Stimulated activated CD4-positive, alpha-beta T cell treated with anti-CD3 and anti-CD28 coated beads, Interleukin-1b, Interleukin-23, amount 100 ng/mL, for 24 hours (primary cell): ENCODE results near the gene SLC38A4.
"Not testable (repeated sequence)": the region's sequence is repeated elsewhere in the genome, so short reads cannot be mapped to it uniquely, and the experiment has no call there.

Experiments
- DNase-seq, 4 experiments: peaks; one replicate each; pipeline ENCODE4 v3.0.0-alpha.2; 2020; ENCODE audit warnings: low read depth in 4 of 4, low spot score in 1 of 4

The SLC38A4 gene

DNA sequence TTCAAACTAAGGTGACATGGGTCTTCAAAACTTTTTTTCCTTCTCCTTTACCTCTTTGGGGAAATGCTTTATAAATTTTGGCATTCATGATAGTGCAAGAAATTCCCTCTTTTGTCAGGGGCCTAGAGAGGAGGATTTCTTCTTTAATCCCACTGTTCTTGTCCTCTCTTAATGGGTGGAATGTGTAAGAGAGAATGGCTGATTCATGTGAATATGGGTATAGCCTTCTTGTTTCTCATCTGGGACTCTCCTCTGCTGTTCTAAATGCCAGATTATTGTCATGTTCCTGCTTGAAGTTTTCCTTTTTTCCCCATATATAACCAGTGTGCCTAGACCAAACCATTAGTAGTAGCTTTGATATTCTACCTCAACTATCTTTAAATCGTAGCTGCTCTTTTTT is 46.7 kb downstream of the SLC38A4 start:
- DNase-seq, result no peak

DNA sequence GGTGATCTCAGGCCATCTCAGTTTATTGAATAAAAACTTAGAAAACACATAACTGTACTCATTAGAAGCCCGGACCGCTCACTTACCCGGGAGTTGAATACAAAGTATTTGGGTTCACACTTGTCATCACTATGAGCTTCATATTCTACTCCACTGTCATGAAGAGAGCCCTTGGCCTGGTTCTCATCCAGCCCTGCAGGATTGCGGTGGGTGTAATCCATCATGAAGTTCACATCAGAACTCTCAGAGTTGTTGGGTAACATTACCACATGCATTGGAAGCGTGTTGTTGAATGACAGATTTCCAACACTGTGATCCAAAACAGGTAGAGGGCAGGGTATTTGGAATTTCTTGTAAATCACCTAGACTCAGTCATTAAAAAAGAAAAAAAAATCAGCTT is 47.4 kb downstream of the SLC38A4 start:
- DNase-seq, result no peak

DNA sequence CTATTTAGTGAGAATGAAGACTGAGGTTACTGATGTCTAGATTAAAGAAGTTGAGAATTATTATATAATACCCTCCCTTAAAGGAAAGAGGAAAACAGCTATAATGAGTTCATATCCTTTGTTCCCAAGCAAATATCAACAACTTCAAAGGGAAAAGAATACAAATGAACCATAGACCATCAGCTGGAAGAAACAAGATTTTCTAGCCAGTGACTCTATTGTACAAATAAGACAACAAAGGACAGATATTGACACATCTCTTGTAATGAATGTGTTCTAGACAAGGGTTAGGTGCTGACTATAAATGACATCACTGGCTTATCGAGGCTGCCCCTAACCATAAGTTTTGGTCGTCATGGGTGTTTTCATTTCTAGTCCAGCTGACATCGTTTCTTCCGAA is 48.2 kb downstream of the SLC38A4 start:
- DNase-seq, result no peak

DNA sequence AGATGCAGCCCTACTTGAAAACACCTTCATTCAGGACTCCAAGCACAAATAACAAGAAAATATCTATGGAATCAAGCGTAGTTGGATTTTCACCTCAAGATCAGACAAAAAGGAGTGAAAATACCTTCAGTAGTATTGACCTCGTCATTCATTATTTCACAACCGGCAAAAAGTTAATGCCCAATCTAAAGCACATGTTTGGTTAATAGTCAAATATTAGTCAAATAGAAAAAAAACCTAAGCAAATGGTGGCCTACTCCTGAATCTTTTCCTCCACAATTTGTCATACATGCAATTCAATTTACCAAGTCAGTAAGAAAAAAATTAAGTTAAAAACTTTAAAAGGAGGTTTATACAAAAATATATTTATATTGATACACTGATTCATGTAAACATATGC is 50.0 kb downstream of the SLC38A4 start:
- no peak for DNase-seq

DNA sequence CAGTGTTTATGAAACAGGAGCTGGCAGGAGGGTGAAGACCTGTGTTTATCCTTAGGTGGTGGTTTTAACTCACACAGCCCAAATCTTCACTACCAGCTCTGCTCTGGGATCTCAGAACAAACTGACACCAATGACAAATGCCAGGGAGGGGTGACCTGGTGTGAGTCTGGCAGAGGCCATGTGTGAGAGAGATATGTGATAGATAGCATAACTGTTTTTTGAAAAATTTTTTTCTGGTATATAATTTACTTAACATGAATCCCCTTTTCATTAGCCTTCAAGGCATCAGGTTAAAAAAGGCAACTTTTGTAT is 51.5 kb downstream of the SLC38A4 start:
- no peak for DNase-seq

DNA sequence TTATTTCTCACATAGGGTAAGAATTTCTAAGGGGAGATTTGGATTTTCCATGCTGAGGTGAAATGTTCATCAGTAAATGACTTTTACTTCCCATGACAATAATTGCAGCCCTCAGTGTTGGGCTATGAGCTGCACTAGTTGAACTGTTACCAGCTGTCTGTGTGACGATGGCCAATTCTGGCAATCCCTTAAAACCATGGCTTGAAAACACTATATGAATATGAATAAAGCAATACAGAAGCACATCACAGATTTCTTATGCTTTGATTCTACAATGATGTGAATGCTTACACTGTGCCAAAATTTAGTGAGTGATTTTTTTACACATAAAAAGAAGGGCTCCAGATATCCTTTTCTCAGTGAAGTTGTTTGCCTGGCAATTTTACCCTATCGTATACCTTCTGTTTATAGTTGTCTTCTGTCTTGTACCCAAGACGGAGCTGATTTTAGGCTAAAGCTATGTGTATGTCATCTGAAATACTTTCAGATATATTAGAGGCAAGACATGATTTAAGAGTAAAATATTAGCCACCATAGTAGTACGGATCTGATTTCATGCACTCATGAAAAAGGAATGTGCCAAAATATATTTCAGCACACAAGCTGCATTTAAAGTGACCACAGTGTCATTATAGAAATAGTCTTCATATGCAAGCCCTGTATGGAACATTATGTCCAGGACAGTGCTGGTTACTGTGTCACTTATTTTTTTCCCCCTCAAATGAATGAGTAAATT is 52.0 kb downstream of the SLC38A4 start:
- no peak for DNase-seq

DNA sequence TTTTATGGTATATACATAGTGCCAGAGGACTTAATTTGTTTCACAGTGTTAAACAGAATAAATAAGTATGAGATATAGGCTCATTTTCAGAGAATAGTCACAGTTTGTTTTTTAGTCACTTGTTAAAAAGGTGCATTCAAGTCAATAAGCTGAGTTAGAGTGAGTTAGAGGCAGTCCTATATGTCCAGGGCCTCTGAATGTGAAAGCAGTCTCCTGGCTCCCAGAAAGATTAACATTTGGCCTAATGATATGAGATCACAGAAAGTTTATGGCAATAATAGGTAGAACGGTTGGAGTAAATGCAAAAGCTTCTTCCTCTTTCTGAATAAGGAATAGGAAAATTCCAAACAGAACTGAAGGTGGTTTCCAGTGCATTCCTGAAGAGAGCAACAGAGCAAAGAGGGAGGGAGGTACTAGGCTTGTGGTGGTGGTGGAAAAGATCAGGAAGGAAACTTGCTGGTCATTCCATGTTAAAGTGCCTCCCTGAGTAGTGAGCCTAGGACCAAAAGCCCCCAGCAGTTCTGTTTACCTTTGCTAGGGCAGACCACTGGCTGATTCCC is 54.4 kb downstream of the SLC38A4 start:
- no peak for DNase-seq

DNA sequence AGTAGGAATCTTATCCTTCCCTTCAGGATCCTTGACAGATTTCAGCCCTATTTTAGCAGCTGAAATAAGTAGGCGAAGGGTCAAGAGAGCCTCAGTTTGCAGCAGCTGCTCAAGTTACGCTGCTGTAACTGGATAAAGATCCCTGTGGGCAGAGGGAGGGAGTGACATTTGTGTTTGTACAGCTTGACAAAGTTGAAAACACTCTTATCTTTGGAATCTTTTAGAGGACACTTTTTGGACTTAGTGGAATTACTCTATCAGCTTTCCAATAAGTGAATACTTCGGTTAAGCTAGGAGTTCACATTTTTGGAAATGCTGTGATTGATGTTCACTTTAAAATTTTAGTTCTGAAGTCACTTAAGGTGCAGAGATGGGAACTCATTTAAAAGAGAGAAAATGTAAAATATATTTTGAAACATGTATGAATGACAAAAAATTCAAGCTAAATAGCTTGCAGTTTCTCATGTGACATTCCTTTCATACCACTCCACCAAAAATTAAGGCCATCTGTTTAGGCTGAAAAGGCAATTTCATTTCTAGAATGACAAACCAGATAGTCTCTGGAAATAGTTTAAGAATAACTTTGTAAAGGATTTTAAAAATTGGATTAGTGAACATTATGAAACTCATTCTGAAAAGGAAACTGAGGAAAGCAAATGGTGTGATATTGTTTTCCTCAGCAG is 55.2 kb downstream of the SLC38A4 start:
- no peak for DNase-seq

DNA sequence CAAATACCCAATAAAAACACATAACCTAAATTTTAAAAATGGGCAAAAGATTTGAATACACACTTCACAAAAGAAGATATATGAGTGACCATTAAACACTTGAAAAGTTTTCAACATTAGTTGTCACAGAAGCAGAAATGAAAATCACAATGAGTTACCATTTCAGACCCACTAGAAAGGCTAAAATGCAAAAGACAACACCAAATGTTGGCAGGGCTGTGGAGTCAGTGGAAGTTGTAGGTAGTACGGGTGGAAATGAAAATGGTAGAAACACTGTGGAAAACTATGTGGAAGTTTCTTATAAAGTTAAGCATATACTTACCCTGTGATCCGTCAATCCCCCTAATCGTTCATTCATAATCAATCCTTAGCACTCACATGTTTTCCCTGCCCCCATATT is 61.8 kb downstream of the SLC38A4 start:
- DNase-seq, result no peak

DNA sequence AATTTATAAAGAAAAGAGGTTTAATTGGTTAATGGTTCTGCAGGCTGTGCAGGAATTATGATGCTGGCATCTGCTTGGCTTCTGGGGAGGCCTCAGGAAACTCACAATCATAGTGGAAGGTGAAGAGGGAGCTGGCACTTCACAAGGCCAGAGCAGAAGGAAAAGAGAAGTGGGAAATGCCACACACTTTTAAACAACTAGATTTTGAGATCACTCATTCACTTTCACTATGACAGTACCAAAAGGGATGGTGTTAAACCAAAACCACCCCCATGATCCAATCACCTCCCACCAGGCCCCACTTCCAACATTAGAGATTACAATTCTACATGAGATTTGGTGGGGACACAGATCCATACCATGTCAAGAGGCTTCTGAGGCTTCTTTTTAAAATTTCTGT is 62.6 kb downstream of the SLC38A4 start:
- peak in 1 of 4 experiments; percentile 7 for DNase-seq

DNA sequence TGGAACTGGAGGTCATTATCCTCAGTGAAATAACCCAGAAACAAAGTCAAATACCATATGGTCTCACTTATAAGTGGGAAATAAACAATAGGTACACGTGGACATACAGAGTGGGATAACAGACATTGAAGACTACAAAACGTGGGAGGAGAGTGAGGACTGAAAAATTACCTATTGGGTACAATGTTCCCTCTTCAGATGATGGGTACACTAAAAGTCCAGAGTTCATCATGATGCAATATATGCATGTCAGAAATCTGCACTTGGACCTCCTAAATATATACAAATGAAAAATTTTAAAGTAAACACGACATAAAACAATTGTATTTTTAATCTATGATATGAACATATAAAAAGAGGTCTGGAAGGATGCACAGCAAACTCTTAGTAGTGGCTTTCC is 71.2 kb downstream of the SLC38A4 start:
- no peak for DNase-seq

DNA sequence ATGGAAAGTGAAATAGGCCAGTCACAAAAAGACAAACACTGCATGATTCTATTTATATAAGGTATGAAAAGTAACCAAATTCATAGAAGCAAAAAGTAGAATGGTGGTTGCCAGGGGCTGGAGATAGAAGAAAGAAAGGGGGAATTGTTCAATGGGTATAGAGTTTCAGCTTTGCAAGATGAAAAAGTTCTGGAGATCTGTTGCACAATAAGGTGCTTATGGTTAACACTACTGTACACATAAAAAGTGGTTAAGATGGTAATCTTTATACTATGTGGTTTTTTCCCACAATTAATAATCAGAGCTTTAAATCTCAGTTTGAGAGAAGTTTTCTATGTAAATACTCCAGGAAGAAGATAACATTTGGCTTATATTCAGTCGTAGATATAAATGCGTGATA is 73.4 kb downstream of the SLC38A4 start:
- DNase-seq, result no peak

DNA sequence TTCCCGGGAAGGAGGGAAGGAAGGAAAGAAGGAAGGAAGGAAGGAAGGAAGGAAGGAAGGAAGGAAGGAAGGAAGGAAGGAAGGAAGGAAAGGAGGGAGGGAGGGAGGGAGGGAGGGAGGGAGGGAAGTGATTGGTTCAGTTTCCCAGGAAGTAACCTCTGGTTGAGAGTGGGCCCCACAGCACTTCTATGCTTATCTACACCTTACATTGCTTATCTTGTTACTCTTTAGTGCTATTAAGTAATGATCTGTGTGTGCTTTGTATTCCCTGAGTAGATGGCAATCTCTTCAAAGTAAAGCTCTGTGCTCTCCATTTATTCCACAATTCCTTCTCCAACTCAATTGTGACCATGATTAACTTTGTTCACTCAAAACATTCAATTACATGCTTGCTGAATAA is 74.6 kb downstream of the SLC38A4 start:
- DNase-seq, result no peak

DNA sequence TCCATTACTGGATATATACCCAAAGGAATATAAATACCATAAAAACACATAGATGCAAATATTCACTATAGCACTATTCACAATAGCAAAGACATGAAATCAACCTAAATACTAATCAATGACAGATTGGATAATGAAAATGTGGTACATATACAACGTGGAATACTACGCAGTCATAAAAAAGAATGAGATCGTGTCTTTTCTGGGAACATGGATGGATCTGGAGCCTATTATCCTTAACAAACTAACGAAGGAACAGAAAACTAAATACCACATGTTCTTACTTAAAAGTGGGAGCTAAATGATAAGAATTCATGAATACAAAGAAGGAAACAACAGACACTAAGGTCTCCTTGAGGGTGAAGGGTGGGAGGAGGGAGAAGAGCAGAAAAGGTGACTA is 76.5 kb downstream of the SLC38A4 start:
- DNase-seq, result no peak

DNA sequence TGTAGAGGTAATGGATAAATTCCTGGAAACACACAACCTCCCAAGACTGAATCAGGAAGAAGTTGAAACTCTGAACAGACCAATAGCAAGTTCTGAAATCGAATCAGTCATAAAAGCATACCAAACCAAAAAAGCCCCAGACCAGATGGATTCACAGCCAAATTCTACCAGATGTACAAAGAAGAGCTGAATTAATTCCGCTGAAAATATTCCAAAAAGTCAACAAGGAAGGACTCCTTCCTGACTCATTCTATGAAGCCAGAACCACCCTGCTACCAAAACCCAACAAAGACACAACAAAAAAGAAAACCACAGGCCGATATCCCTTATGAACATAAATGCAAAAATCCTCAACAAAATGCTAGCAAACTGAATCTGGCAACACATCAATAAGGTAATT is 81.5 kb downstream of the SLC38A4 start:
- DNase-seq, result no peak

DNA sequence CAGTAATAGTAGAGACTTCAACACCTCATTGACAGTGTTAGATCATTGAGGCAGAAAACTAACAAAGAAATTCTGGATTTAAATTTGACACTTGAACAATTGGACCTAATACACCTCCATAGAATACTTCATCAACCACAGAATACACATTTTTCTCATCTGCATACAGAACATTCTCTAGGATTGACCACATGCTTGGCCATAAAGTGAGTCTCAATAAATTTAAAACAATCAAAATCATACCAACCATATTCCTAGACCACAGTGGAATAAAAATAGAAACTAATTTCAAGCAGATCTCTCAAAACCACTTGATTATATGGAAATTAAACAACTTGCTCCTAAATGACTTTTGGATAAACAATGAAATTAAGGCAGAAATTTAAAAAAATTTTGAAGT is 82.3 kb downstream of the SLC38A4 start:
- DNase-seq, result no peak

DNA sequence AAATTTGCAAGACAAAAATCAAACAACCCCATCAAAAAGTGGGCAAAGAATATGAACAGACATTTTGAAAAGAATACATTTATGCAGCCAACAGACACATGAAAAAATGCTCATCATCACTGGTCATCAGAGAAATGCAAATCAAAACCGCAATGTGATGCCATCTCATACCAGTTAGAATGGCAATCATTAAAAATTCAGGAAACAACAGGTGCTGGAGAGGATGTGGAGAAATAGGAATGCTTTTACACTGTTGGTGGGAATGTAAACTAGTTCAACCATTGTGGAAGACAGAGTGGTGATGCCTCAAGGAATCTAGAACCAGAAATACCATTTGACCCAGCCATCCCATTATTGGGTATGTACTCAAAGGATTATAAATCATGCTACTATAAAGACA is 83.5 kb downstream of the SLC38A4 start:
- not testable (repeated sequence) for DNase-seq

DNA sequence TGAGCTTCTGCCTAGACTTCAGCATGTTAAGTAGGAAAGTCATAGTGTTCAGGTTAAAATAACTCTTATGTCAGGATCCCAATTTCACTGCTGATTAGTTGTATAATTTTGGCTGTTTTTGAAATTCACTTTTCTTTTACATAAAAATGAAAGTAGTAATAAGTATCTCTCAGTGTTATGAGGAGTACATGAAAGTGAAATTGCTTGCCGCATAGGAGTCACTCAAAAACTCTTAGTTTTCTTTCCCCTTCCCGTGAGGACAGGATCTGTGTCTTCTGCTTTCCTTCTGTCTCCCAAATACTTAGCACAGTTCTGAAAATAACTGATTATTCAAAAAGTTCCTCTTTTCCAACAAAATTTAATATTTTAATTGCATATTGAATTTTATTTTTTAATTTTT is 100.5 kb downstream of the SLC38A4 start:
- DNase-seq, result no peak

DNA sequence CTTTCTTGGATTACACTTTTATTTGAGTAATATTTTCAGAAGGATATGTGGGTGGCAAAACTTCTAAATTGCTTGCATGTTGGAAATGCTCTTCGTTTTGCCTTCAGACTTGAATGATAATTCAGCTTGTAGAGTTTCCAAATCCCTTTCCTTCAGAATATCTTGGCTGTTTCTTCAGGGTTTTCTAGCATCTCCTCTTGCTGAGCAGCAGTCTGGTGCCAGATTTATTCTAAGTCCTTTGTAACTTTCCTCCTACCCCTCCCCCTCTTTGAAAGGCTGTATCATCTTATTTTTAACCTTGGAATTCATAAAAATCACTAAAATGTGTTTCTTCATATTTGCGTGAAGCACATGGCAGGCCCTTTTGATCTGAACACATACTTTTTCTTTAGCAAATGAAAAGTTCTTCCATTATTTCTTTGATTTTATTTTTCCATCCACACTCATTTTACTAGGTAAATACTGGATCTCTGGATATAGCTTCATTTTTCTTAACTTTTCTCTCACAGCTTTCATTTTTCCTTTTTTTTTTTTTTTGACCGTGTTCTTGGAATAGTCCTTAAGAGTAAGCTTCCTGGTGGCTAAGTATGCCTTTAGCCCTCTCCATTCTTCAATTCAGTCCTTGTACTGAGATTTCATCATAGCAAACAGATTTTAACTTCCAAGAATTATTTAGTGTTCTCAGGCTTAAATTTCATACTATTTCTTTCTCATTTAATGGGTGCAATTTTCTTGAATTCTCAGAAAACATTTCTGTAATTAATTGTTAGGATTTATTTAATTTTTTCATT is 102.0 kb downstream of the SLC38A4 start:
- no peak for DNase-seq

DNA sequence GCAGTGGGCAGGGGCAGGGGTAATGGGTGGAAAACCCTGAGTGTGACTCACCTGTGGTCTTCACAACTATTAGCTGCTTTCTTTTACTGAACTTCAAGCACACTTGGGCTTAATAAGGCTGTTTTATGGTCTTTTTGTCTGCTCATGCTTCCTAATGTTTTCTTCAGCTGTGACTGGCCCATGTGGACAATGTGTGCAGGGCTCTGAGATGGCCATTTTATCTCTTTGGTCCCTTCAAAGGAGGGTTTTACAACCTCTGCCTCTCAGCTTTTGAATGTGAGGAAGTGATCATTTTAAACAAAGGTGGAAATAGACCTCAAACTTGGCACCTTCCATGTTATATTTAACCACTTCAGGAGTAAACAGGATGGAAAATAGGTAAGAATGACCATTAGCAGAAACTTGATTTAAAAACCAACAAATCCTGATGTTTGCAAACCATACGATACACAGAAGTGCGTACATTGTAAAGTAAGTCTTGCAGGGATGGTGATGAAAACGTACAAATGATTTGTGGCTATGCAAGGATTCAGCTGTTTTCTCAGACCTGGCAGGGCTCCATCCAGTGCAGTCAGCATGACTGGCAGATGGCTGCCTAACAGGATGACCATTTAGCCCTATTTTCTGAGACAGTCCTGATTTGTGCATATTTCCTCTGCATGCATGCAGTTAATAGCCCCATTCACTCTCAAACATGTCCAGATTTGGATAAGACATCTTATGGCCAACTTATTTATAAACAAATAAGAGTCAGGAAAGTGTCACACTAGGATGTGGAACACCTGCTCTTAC is 103.2 kb downstream of the SLC38A4 start:
- DNase-seq, result no peak

DNA sequence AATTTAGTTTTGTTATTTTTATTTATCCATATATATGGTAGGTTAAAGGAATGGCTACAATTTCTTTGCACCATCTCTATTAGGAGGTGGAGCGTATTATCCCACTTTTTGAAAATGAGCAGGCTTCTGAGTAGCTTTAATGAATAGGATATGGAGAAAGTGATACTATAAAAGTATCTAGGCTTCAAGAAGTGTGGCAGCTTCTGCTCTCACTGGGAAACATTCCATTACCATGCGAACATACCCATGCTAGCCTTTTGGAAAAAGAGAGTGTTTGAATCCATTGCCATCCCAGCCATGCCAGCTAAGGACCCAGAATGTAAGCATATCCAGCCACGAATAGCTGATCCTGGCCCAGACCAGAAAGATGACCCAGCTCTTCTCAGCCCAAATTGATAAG is 107.3 kb downstream of the SLC38A4 start:
- DNase-seq, result no peak
